HG03039 (cell line): ENCODE measurements around the gene FAM227A.

ENCODE experiments used
- ATAC-seq: cut with Tn5 transposase; IDR thresholded peaks from one replicate; pipeline ENCODE4 v1.9.1; 2021; ENCODE audit warnings: mild to moderate bottlenecking, moderate library complexity; ENCODE audit not compliant: unreplicated experiment

The FAM227A gene

DNA sequence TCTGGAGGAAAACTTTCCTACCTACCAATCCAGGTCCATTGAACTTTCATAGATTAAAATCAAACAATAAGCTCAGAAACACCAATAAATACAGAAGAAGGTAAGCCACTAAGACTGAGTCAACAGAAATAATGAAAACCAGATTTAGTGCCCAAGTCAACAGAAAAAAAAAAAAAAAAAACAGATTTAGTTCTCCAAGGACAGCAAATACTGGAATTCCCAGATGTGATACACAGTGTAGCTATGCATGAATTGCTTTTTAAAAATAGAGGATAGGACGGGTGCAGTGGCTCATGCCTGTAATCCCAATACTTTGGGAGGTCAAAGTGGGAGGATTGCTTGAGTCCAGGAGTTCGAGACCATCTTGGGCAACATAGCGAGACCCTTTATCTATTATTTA lies 101.9 kb downstream of the FAM227A start:
- no peak for ATAC-seq

DNA sequence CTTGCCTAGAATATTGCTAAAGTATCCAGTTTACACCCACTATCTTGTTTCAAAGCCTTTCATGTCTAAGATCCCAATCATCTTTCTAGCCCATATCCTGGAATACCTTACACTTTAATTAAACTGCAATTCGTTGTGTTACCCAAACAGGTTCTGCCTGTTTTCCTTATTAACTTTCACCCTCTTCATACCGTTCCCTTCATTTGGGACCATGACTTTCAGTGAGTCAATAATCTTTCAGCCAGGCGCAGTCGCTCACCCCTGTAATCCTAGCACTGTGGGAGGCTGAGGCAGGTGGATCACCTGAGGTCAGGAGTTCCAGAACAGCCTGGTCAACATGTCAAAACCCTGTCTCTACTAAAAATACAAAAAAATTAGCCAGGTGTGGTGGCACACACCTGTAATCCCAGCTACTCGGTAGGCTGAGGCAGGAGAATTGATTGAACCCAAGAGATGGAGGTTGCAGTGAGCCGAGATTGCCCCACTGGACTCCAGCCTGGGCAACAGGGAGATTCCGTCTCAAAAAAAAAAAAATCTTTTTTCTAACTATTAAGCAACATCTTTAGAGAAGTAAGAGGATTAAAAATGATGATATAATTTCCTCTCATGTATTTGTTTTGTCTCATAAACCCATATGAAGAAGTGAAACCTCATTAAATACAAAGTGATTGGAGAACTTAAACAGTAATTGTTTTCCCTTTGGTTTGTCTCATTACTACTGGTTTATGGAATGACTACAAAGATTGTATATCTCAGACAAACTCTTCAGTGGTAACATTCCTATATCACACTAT lies 106.9 kb downstream of the FAM227A start:
- no peak for ATAC-seq

DNA sequence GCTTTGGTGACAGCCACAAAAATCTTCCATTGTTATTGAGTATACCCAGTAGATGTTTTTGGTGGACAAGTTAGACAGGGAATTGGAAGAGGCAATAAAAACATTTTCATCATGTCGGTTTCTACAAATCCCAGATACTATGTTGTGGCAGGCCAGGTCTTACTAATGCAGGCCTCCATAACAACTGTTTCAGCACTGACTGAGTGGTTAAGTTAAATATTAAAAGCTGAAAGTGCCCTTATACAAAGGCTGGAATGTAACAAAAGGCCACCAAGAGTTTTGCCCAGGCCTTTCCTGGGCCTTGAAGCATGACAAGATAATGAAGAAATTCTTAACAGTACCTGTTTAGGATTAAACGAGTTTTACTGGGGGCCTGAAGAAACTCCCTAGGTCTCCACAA lies 115.5 kb downstream of the FAM227A start:
- no peak for ATAC-seq

DNA sequence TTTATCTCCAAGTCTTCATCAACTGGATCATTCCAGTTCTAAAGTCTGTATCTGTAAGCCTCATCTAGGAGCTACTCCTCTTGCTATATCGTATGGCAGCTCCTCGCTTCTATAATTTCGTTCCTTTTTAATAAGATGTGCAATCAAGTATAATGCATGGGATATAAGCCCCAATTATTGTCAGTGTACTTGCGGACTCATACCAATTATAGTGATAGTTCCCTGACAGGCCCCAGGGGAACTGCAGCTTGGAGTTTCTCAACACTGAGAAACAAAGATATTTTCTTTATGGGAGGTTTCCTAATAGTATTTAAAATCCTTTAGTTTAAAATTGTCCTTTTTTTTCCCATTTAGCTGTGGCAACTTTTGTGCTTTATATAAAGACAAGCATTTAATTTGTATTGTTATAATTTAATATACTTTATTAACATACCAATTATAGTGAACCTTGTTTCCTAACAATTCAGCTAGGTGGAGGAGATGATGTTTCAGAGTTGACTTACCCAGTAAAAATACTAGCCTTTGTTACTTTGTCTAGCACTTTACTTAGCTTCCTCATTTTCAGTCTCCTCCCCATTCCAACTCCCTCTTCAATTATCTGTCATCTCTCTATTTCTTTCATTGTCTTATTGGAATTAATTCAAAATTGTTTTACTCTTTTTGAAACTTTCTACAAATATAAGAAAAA lies 124.8 kb downstream of the FAM227A start:
- no peak for ATAC-seq
